GM19395 (cell line): Measurements from ENCODE around the gene TMEM258.

Experiments
- ATAC-seq: cut with Tn5 transposase; IDR thresholded peaks from one replicate; pipeline ENCODE4 v1.9.1; 2021; ENCODE audit warnings: mild to moderate bottlenecking, moderate library complexity; ENCODE audit not compliant: unreplicated experiment

The TMEM258 gene

GRCh38 chr11:61792310-61793082 is at the start of gene TMEM258, which contains the start of gene FEN1:
TMEM258 (minus strand) TSS chr11:61792599; CDS start chr11:61792558, 41 bp downstream.
FEN1 (plus strand) TSS chr11:61792911; CDS start chr11:61795362, 2,451 bp downstream.
- ATAC-seq, result peak; percentile 87

GRCh38 chr11:61841636-61842527 is 49.5 kb upstream of the TMEM258 start:
- no peak for ATAC-seq

- ATAC-seq, result no peak
Measured at GRCh38 chr11:61840371-61840770, 48.0 kb upstream of the TMEM258 start.

- no peak for ATAC-seq
Measured at GRCh38 chr11:61839742-61840141, 47.3 kb upstream of the TMEM258 start.

- ATAC-seq, result no peak
Measured at GRCh38 chr11:61838921-61839320, 46.5 kb upstream of the TMEM258 start.

GRCh38 chr11:61838501-61838900 is 46.1 kb upstream of the TMEM258 start:
- no peak for ATAC-seq

- no peak for ATAC-seq
Measured at GRCh38 chr11:61837411-61838005, 45.1 kb upstream of the TMEM258 start.

- no peak for ATAC-seq
Measured at GRCh38 chr11:61836193-61836592, 43.8 kb upstream of the TMEM258 start.

- peak; percentile 88 for ATAC-seq
Measured at GRCh38 chr11:61834278-61835048, 42.1 kb upstream of the TMEM258 start.

GRCh38 chr11:61833926-61834277 is 41.5 kb upstream of the TMEM258 start:
- no peak for ATAC-seq

- ATAC-seq, result no peak
Measured at GRCh38 chr11:61833471-61833870, 41.1 kb upstream of the TMEM258 start.

GRCh38 chr11:61832754-61833153 is 40.4 kb upstream of the TMEM258 start:
- ATAC-seq, result no peak

GRCh38 chr11:61832207-61832606 is 39.8 kb upstream of the TMEM258 start:
- no peak for ATAC-seq

GRCh38 chr11:61830237-61831105 is 38.1 kb upstream of the TMEM258 start:
- ATAC-seq, result no peak

- no peak for ATAC-seq
Measured at GRCh38 chr11:61829806-61830205, 37.4 kb upstream of the TMEM258 start.

- peak; percentile 22 for ATAC-seq
Measured at GRCh38 chr11:61828629-61829407, 36.4 kb upstream of the TMEM258 start.

- peak; percentile 6 for ATAC-seq
Measured at GRCh38 chr11:61828379-61828628, 35.9 kb upstream of the TMEM258 start.

GRCh38 chr11:61827571-61828378 is 35.4 kb upstream of the TMEM258 start, which contains the start of gene FADS2:
FADS2 (plus strand) TSS chr11:61828300; CDS start chr11:61828391, 91 bp downstream.
- ATAC-seq, result peak; percentile 74
